ENCODE measurements around the gene TACC2. TPM values are rescaled to one million over a fixed set of nuclear protein-coding genes. Genes with fewer than 3 reads are reported as not detected.

Gene TACC2
- total and polyA plus RNA-seq, 7 donors, result 44.0 to 439 (median 313) TPM

- Histone ChIP-seq H3K4me3 (no peak overlapping the region), H3K27me3 (ENCODE audit: insufficient read depth in 3 of 3, low read length in 2 of 3) (no peaks in the 10 kb centered on the region), H3K4me1 (peaks cover 21% of the 10 kb centered on the region), H3K9me3 (no peaks in the 10 kb centered on the region), H3K36me3 (ENCODE audit: insufficient read depth in 1 of 2, low read depth in 1 of 2) (peaks cover 2 to 13% of the 10 kb centered on the region in 2 donors), H3K27ac (peak overlapping the region; percentile 68)
- WGBS, 3 donors, result 33 to 55% (median 40%) methylated on average over 7 of the region's 7 CpGs
- DNase-seq, result peak in 1 of 2 donors; percentile 79
- peak; percentile 59 to 92 (median 86) for ATAC-seq
- TF ChIP-seq CTCF (IDR thresholded peaks at IDR 0.05), result no peak
- intact Hi-C loops (cut with DNase I), result no loop called here
Measured at GRCh38 chr10:122173337-122173736, 184.4 kb downstream of the TACC2 start.

GRCh38 chr10:122173766-122174435 lies 184.9 kb downstream of the TACC2 start:
- Histone ChIP-seq H3K27ac (peak overlapping the region; percentile 54), H3K27me3 (ENCODE audit: insufficient read depth in 3 of 3, low read length in 2 of 3) (no peaks in the 10 kb centered on the region), H3K9me3 (no peaks in the 10 kb centered on the region), H3K4me1 (peaks cover 21% of the 10 kb centered on the region), H3K4me3 (no peak overlapping the region), H3K36me3 (ENCODE audit: insufficient read depth in 1 of 2, low read depth in 1 of 2) (peaks cover 2 to 17% of the 10 kb centered on the region in 2 donors)
- TF ChIP-seq CTCF (IDR thresholded peaks at IDR 0.05), result no peak
- ATAC-seq, result peak in 2 of 4 donors; percentile 6 to 10
- DNase-seq, result no peak
- WGBS, 3 donors, result 81 to 89% (median 84%) methylated on average over 8 of the region's 8 CpGs
- intact Hi-C loops (cut with DNase I), result no loop called here

- Histone ChIP-seq H3K36me3 (ENCODE audit: insufficient read depth in 1 of 2, low read depth in 1 of 2) (peaks cover 2 to 18% of the 10 kb centered on the region in 2 donors), H3K27ac (no peak overlapping the region), H3K9me3 (no peaks in the 10 kb centered on the region), H3K4me3 (no peak overlapping the region), H3K27me3 (ENCODE audit: insufficient read depth in 3 of 3, low read length in 2 of 3) (no peaks in the 10 kb centered on the region), H3K4me1 (peaks cover 24% of the 10 kb centered on the region)
- TF ChIP-seq CTCF (IDR thresholded peaks at IDR 0.05), result no peak
- ATAC-seq (no peak), DNase-seq (no peak)
- 81 to 90% (median 88%) methylated on average over 4 of the region's 4 CpGs for WGBS, 3 donors
- intact Hi-C loops (cut with DNase I), result no loop called here
Measured at GRCh38 chr10:122176232-122177213, 187.6 kb downstream of the TACC2 start.

GRCh38 chr10:122178655-122179054 lies 189.7 kb downstream of the TACC2 start:
- no peak for DNase-seq
- Histone ChIP-seq H3K4me3 (no peak overlapping the region), H3K4me1 (peaks cover 22% of the 10 kb centered on the region), H3K27me3 (ENCODE audit: insufficient read depth in 3 of 3, low read length in 2 of 3) (no peaks in the 10 kb centered on the region), H3K9me3 (no peaks in the 10 kb centered on the region), H3K27ac (no peak overlapping the region), H3K36me3 (ENCODE audit: insufficient read depth in 1 of 2, low read depth in 1 of 2) (peaks cover 2 to 18% of the 10 kb centered on the region in 2 donors)
- no peak for ATAC-seq
- intact Hi-C loops (cut with DNase I), result no loop called here
- 63 to 82% (median 75%) methylated on average over 3 of the region's 3 CpGs for WGBS, 3 donors
- TF ChIP-seq CTCF (IDR thresholded peaks at IDR 0.05), result no peak

Data from psoas muscle (tissue), 8 donors.